Neural cell (in vitro differentiated cells): ENCODE results near the gene ABCC8. TPM values are rescaled to one million over a fixed set of nuclear protein-coding genes. Genes with fewer than 3 reads are reported as not detected.

Experiments
- H2AFZ ChIP-seq: fragments of 200-600, 300-800 bp; sonication (generic), shearing (Covaris generic); 2 replicates; pipeline ENCODE4 v1.6.0; 2014; ENCODE audit warnings: low read depth, mild to moderate bottlenecking, antibody characterized with exemption, low read length, moderate library complexity
- H3F3A ChIP-seq: fragments of 200-600 bp; shearing (Covaris generic); 2 replicates; pipeline ENCODE4 v1.6.1; 2016; ENCODE audit warnings: mild to moderate bottlenecking, moderate library complexity, mixed read lengths, antibody characterized with exemption, low read length; ENCODE audit not compliant: insufficient read depth, poor library complexity, severe bottlenecking
- H3K27ac ChIP-seq: fragments of 200-600, 300-800 bp; sonication (generic), shearing (Covaris generic); 2 replicates; pipeline ENCODE4 v1.5.1; 2014; ENCODE audit warnings: mild to moderate bottlenecking, low read length, moderate library complexity
- H3K27me3 ChIP-seq: fragments of 300-800, 200-600 bp; sonication (generic), shearing (Covaris generic); 2 replicates; pipeline ENCODE4 v1.6.0; 2014; ENCODE audit warnings: mild to moderate bottlenecking, low read depth, low read length, moderate library complexity; ENCODE audit not compliant: insufficient read depth
- H3K36me3 ChIP-seq: fragments of 300-800, 200-600 bp; sonication (generic), shearing (Covaris generic); 2 replicates; pipeline ENCODE4 v1.5.1; 2014; ENCODE audit warnings: mild to moderate bottlenecking, antibody characterized with exemption, low read length, moderate library complexity; ENCODE audit not compliant: insufficient read depth
- H3K4me2 ChIP-seq: fragments of 300-800, 200-600 bp; sonication (generic), shearing (Covaris generic); 2 replicates; pipeline ENCODE4 v1.6.0; 2014; ENCODE audit warnings: mild to moderate bottlenecking, low read length
- H3K4me3 ChIP-seq: fragments of 300-800, 200-600 bp; sonication (generic), shearing (Covaris generic); 2 replicates; pipeline ENCODE4 v1.5.1; 2014; ENCODE audit warnings: mild to moderate bottlenecking, low read length, moderate library complexity
- H3K79me2 ChIP-seq: fragments of 200-600 bp; shearing (Covaris generic); replicated peaks from 2 replicates; pipeline ENCODE4 v1.6.0; 2014; ENCODE audit warnings: mild to moderate bottlenecking, low read length, moderate library complexity; ENCODE audit not compliant: insufficient read depth
- H3K9ac ChIP-seq: fragments of 300-800, 200-600 bp; sonication (generic), shearing (Covaris generic); 2 replicates; pipeline ENCODE4 v1.6.1; 2016; ENCODE audit warnings: mild to moderate bottlenecking, low read length, mixed read lengths
- H3K9me2 ChIP-seq: fragments of 200-600 bp; shearing (Covaris generic); 2 replicates; pipeline ENCODE4 v1.6.1; 2016; ENCODE audit warnings: mild to moderate bottlenecking, low read length, mixed read lengths; ENCODE audit not compliant: insufficient read depth
- H3K9me3 ChIP-seq: fragments of 200-600, 300-800 bp; sonication (generic), shearing (Covaris generic); 2 replicates; pipeline ENCODE4 v1.6.1; 2016; ENCODE audit warnings: mild to moderate bottlenecking, mixed run types, low read length, moderate library complexity, mixed read lengths
- H4K20me1 ChIP-seq: fragments of 200-600 bp; shearing (Covaris generic); 2 replicates; pipeline ENCODE4 v1.6.1; 2016; ENCODE audit warnings: mild to moderate bottlenecking, mixed run types; ENCODE audit not compliant: insufficient read depth
- EP300 ChIP-seq: fragments of 450-650 bp; conservative IDR thresholded peaks from 2 replicates; pipeline ENCODE4 v1.6.1; 2014; ENCODE audit warnings: antibody characterized with exemption, mild to moderate bottlenecking, moderate library complexity; ENCODE audit not compliant: poor library complexity, severe bottlenecking
- EZH2 ChIP-seq: fragments of 200-600, 300-800 bp; shearing (Covaris generic), sonication (generic); IDR thresholded peaks from 2 replicates; pipeline ENCODE4 v1.6.1; 2014; ENCODE audit warnings: antibody characterized with exemption, low read length, borderline replicate concordance, mild to moderate bottlenecking; ENCODE audit not compliant: insufficient read depth, poor library complexity, severe bottlenecking
- MXI1 ChIP-seq: fragments of 450-650 bp; conservative IDR thresholded peaks from 2 replicates; pipeline ENCODE4 v1.6.1; 2014; ENCODE audit warnings: antibody characterized with exemption, mild to moderate bottlenecking; ENCODE audit not compliant: poor library complexity, severe bottlenecking
- POLR2AphosphoS5 ChIP-seq: IDR thresholded peaks from 2 replicates; pipeline ENCODE4 v1.6.1; 2012
- RAD21 ChIP-seq: fragments of 450-650 bp; conservative IDR thresholded peaks from 2 replicates; pipeline ENCODE4 v1.6.1; 2014; ENCODE audit warnings: antibody characterized with exemption, mild to moderate bottlenecking, moderate library complexity
- SMC3 ChIP-seq: fragments of 450-650 bp; conservative IDR thresholded peaks from 2 replicates; pipeline ENCODE4 v1.6.1; 2014; ENCODE audit warnings: antibody characterized with exemption, mild to moderate bottlenecking, moderate library complexity; ENCODE audit not compliant: poor library complexity
- TAF1 ChIP-seq: IDR thresholded peaks from 2 replicates; pipeline ENCODE4 v1.6.1; 2012; ENCODE audit warnings: low read depth
- polyA plus RNA-seq: library from polyadenylated mRNA; depleted of rRNA; stranded (reverse); fragments of >200 nt; gene quantifications from 2 replicates; pipeline ENCODE4 v1.2.3, GENCODE V29; 2014
- TF ChIP-seq, protein P1 (sequence below): fragments of 450-650 bp; IDR thresholded peaks from 2 replicates; pipeline ENCODE4 v1.5.1; 2014; ENCODE audit warnings: antibody characterized with exemption, mild to moderate bottlenecking, moderate library complexity; ENCODE audit not compliant: poor library complexity, severe bottlenecking
- TF ChIP-seq, protein P2 (sequence below): IDR thresholded peaks from 2 replicates; pipeline ENCODE4 v1.6.1; 2012; ENCODE audit warnings: borderline replicate concordance

Gene ABCC8
- polyA plus RNA-seq, 1 donor from 2014 or later: 13.2 TPM

DNA sequence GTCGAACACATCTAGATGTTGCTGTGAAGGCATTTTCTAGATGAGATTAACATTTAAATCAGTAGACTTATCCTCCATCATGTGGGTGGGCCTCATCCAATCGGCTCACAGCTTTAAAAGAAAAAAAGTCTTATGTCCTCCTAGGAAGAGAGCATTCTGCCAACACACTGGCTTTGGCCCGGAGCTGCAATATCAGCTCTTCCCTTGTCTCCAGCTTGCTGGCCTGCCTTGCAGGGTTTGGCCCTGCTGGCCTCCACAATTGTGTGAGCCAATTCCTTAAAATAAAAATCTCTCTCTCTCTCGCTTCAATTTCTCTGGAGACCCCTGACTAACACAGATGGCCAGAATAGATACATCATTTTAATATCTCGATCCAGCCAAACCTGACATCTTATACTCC is 13.1 kb upstream of the ABCC8 start:
- Histone ChIP-seq H3K9ac (no peak overlapping the region), H3K79me2 (no peaks in the 10 kb centered on the region), H2AFZ (no peak overlapping the region), H3K4me3 (no peak overlapping the region), H3K36me3 (no peaks in the 10 kb centered on the region), H3K27me3 (no peaks in the 10 kb centered on the region), H3K9me2 (no peaks in the 10 kb centered on the region), H4K20me1 (no peaks in the 10 kb centered on the region), H3F3A (no peaks in the 10 kb centered on the region), H3K27ac (no peak overlapping the region), H3K4me2 (no peak overlapping the region), H3K9me3 (no peaks in the 10 kb centered on the region)
- TF ChIP-seq TAF1 (no peak), RAD21 (no peak), POLR2AphosphoS5 (no peak), EZH2 (no peak), MXI1 (no peak), SMC3 (no peak), EP300 (no peak)
- TF ChIP-seq, protein P1, sequence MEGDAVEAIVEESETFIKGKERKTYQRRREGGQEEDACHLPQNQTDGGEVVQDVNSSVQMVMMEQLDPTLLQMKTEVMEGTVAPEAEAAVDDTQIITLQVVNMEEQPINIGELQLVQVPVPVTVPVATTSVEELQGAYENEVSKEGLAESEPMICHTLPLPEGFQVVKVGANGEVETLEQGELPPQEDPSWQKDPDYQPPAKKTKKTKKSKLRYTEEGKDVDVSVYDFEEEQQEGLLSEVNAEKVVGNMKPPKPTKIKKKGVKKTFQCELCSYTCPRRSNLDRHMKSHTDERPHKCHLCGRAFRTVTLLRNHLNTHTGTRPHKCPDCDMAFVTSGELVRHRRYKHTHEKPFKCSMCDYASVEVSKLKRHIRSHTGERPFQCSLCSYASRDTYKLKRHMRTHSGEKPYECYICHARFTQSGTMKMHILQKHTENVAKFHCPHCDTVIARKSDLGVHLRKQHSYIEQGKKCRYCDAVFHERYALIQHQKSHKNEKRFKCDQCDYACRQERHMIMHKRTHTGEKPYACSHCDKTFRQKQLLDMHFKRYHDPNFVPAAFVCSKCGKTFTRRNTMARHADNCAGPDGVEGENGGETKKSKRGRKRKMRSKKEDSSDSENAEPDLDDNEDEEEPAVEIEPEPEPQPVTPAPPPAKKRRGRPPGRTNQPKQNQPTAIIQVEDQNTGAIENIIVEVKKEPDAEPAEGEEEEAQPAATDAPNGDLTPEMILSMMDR: no peak
- TF ChIP-seq, protein P2, sequence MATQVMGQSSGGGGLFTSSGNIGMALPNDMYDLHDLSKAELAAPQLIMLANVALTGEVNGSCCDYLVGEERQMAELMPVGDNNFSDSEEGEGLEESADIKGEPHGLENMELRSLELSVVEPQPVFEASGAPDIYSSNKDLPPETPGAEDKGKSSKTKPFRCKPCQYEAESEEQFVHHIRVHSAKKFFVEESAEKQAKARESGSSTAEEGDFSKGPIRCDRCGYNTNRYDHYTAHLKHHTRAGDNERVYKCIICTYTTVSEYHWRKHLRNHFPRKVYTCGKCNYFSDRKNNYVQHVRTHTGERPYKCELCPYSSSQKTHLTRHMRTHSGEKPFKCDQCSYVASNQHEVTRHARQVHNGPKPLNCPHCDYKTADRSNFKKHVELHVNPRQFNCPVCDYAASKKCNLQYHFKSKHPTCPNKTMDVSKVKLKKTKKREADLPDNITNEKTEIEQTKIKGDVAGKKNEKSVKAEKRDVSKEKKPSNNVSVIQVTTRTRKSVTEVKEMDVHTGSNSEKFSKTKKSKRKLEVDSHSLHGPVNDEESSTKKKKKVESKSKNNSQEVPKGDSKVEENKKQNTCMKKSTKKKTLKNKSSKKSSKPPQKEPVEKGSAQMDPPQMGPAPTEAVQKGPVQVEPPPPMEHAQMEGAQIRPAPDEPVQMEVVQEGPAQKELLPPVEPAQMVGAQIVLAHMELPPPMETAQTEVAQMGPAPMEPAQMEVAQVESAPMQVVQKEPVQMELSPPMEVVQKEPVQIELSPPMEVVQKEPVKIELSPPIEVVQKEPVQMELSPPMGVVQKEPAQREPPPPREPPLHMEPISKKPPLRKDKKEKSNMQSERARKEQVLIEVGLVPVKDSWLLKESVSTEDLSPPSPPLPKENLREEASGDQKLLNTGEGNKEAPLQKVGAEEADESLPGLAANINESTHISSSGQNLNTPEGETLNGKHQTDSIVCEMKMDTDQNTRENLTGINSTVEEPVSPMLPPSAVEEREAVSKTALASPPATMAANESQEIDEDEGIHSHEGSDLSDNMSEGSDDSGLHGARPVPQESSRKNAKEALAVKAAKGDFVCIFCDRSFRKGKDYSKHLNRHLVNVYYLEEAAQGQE: no peak

DNA sequence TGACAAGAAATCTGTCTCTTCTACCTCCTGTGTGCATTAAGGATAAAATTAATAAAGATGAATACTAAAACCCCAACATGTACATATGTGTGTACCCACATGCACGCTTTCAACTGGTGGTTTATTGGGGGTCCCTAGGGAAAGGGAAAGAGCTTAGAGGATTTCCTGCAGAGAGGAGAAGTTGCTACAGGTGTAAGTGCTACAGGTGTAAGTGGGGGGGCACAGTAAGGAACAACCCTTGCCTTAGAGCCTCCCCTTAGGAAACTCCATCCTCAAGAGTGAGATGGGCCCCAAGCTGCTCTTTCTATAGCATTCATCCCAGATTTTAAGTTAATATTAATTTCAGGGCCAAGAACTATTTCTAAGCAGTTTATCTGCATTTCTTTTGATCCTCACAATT is 11.9 kb upstream of the ABCC8 start:
- no peaks in the 10 kb centered on the region for H3K27me3 ChIP-seq
- TF ChIP-seq POLR2AphosphoS5 (no peak), RAD21 (no peak)
- no peaks in the 10 kb centered on the region for H3K36me3 ChIP-seq
- no peak overlapping the region for H2AFZ ChIP-seq
- H3K4me3 ChIP-seq: no peak overlapping the region
- no peak overlapping the region for H3K27ac ChIP-seq
- H3K9ac ChIP-seq: no peak overlapping the region
- H3K9me3 ChIP-seq: no peaks in the 10 kb centered on the region
- no peaks in the 10 kb centered on the region for H3K9me2 ChIP-seq
- H3K79me2 ChIP-seq: no peaks in the 10 kb centered on the region
- no peaks in the 10 kb centered on the region for H3F3A ChIP-seq
- no peak overlapping the region for H3K4me2 ChIP-seq
- H4K20me1 ChIP-seq: no peaks in the 10 kb centered on the region

DNA sequence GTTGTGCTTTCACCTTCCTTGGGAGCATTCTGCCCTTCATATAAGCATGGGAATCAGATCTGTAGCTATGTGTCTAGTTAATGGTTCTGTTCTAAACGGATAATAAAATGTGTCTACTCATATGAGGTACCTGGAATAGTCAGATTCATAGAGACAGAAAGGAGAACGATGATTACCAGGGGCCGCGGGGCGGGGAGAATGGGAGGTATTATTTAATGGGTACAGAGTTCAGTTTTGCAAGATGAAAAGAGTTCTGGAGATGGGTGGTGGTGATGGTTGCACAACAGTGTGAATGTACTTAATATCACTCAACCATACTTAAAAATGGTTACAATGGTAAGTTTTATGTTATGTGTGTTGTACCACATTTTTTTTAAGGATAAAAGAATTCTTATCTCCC is 10.0 kb upstream of the ABCC8 start:
- Histone ChIP-seq H3K79me2 (no peaks in the 10 kb centered on the region), H3K36me3 (no peaks in the 10 kb centered on the region), H3K9me3 (no peaks in the 10 kb centered on the region), H4K20me1 (no peaks in the 10 kb centered on the region), H3K9me2 (no peaks in the 10 kb centered on the region), H3K27me3 (no peaks in the 10 kb centered on the region), H3F3A (no peaks in the 10 kb centered on the region), H2AFZ (no peak overlapping the region), H3K9ac (no peak overlapping the region), H3K4me2 (no peak overlapping the region), H3K27ac (no peak overlapping the region), H3K4me3 (no peak overlapping the region)
- no peak for TF ChIP-seq POLR2AphosphoS5
